Measurements from ENCODE around the gene AUTS2.
A peak's percentile ranks its signal among the peaks of the same experiment; 100 is the strongest.

Gene AUTS2

GRCh38 chr7:69599955-69600709, 1.9 kb downstream of the AUTS2 start:
- peak in 3 of 4 experiments; percentile 5 to 15 (median 5) for DNase-seq

GRCh38 chr7:69600710-69601519, 2.6 kb downstream of the AUTS2 start:
- DNase-seq = no peak

- DNase-seq = no peak
Observed at GRCh38 chr7:69602522-69602921, 4.2 kb downstream of the AUTS2 start.

- peak in 2 of 4 experiments; percentile 9 to 21 for DNase-seq
Observed at GRCh38 chr7:69603351-69603750, 5.1 kb downstream of the AUTS2 start.

- no peak for DNase-seq
Observed at GRCh38 chr7:69603937-69604494, 5.7 kb downstream of the AUTS2 start.

GRCh38 chr7:69605070-69605469, 6.8 kb downstream of the AUTS2 start:
- no peak for DNase-seq

- DNase-seq = no peak
Observed at GRCh38 chr7:69605546-69605945, 7.3 kb downstream of the AUTS2 start.

- DNase-seq = no peak
Observed at GRCh38 chr7:69608049-69608448, 9.8 kb downstream of the AUTS2 start.

GRCh38 chr7:69608878-69609277, 10.6 kb downstream of the AUTS2 start:
- DNase-seq = no peak

- DNase-seq = no peak
Observed at GRCh38 chr7:69609541-69610373, 11.5 kb downstream of the AUTS2 start.

GRCh38 chr7:69610374-69611084, 12.3 kb downstream of the AUTS2 start:
- DNase-seq = no peak

- no peak for DNase-seq
Observed at GRCh38 chr7:69612981-69613380, 14.7 kb downstream of the AUTS2 start.

GRCh38 chr7:69613846-69614245, 15.6 kb downstream of the AUTS2 start:
- DNase-seq = no peak

GRCh38 chr7:69615685-69616084, 17.4 kb downstream of the AUTS2 start:
- DNase-seq = no peak

GRCh38 chr7:69617364-69617763, 19.1 kb downstream of the AUTS2 start:
- DNase-seq = no peak

- DNase-seq = no peak
Observed at GRCh38 chr7:69619054-69619453, 20.8 kb downstream of the AUTS2 start.

GRCh38 chr7:69619635-69620034, 21.4 kb downstream of the AUTS2 start:
- DNase-seq = no peak

GRCh38 chr7:69620063-69620462, 21.8 kb downstream of the AUTS2 start:
- no peak for DNase-seq

- no peak for DNase-seq
Observed at GRCh38 chr7:69620650-69621049, 22.4 kb downstream of the AUTS2 start.

GRCh38 chr7:69622014-69622835, 23.9 kb downstream of the AUTS2 start:
- DNase-seq = no peak

GRCh38 chr7:69622960-69623359, 24.7 kb downstream of the AUTS2 start:
- no peak for DNase-seq
